Kidney (tissue), 14 donors: ENCODE measurements around the gene PLA2G2C. TPM values are rescaled to one million over a fixed set of nuclear protein-coding genes. Genes with fewer than 3 reads are reported as not detected.

Experiments used
- DNase-seq, 5 donors: peaks; one replicate each; pipeline ENCODE4 v3.0.0-alpha.2; 2013 to 2020
- FAIRE-seq: peaks from 2 replicates; lab custom pipeline; 2012; peaks lifted over from hg19 to GRCh38; lab: Jason Lieb, UNC
- H3K27ac ChIP-seq, 2 donors: one replicate each; pipeline ENCODE4 v1.7.0; 2013; ENCODE audit warnings: low read depth in 2 of 2, low read length in 2 of 2, inconsistent platforms in 1 of 2
- H3K27me3 ChIP-seq: one replicate; pipeline ENCODE4 v1.7.1; 2013; ENCODE audit warnings: low read length, inconsistent platforms; ENCODE audit not compliant: control insufficient read depth, insufficient read depth
- H3K36me3 ChIP-seq, 3 donors: one replicate each; pipeline versions ENCODE4 v1.7.0 to v1.7.1; 2013; ENCODE audit warnings: low read length in 3 of 3, control low read depth in 1 of 3, inconsistent platforms in 1 of 3; ENCODE audit not compliant: insufficient read depth in 3 of 3, control insufficient read depth in 2 of 3
- H3K4me1 ChIP-seq, 3 donors: one replicate each; pipeline versions ENCODE4 v1.7.0 to v1.7.1; 2013; ENCODE audit warnings: low read length in 3 of 3, inconsistent platforms in 1 of 3, low read depth in 1 of 3; ENCODE audit not compliant: control insufficient read depth in 2 of 3, insufficient read depth in 2 of 3
- H3K4me3 ChIP-seq, 3 donors: one replicate each; pipeline versions ENCODE4 v1.7.0 to v1.8.1; 2013; ENCODE audit warnings: low read length in 3 of 3, control low read depth in 1 of 3, inconsistent platforms in 1 of 3
- H3K9ac ChIP-seq, 3 donors: one replicate each; pipeline versions ENCODE4 v1.7.0 to v1.7.1; 2013; ENCODE audit warnings: low read length in 3 of 3, control low read depth in 1 of 3, inconsistent platforms in 1 of 3
- H3K9me3 ChIP-seq, 3 donors: one replicate each; pipeline versions ENCODE4 v1.7.0 to v1.7.1; 2013; ENCODE audit warnings: low read length in 3 of 3, control low read depth in 1 of 3, inconsistent platforms in 1 of 3; ENCODE audit not compliant: control insufficient read depth in 2 of 3, insufficient read depth in 1 of 3
- intact Hi-C: fragments of 100-400 bp; cut with DNase I; formaldehyde crosslinking; loops from one replicate; pipeline ENCODE4 v1.11.1; 2022
- polyA plus RNA-seq: library from polyadenylated mRNA; stranded (reverse); fragments of 350-450 nt; fragmentation: Illumina TruSeq; extraction: RNeasy Lipid Tissue Mini Kit (QIAGEN cat#74804); gene quantifications from one replicate; pipeline ENCODE4 v1.2.3, GENCODE V29; 2014; ENCODE audit warnings: low read depth, low replicate concordance; ENCODE audit not compliant: insufficient read depth
- total RNA-seq: library from RNA; stranded (reverse); fragmentation: NEBNext Ultra II Directional; extraction: Animal tissue kit (Norgen Biotek cat#: 25700); gene quantifications from one replicate; pipeline ENCODE4 v1.2.1, GENCODE V29; 2021
- TF ChIP-seq, protein P1 (sequence below): IDR thresholded peaks from 3 replicates; pipeline ENCODE4 v1.5.1; 2012; ENCODE audit warnings: mild to moderate bottlenecking, moderate library complexity, borderline replicate concordance; ENCODE audit not compliant: insufficient read depth; ENCODE audit errors: extremely low read depth
- donor health status: control.
- donor health status: control.
- donor health status: control.
- donor health status: control.
- donor health status: control.
- donor health status: DM: yes; HTN: yes; CAD: no.
- donor health status: Normal renal cell carcinoma (clear cell type).

PLA2G2C gene
- total and polyA plus RNA-seq, 2 donors from 2014 or later, result 0.31 TPM; not detected in 1

DNA sequence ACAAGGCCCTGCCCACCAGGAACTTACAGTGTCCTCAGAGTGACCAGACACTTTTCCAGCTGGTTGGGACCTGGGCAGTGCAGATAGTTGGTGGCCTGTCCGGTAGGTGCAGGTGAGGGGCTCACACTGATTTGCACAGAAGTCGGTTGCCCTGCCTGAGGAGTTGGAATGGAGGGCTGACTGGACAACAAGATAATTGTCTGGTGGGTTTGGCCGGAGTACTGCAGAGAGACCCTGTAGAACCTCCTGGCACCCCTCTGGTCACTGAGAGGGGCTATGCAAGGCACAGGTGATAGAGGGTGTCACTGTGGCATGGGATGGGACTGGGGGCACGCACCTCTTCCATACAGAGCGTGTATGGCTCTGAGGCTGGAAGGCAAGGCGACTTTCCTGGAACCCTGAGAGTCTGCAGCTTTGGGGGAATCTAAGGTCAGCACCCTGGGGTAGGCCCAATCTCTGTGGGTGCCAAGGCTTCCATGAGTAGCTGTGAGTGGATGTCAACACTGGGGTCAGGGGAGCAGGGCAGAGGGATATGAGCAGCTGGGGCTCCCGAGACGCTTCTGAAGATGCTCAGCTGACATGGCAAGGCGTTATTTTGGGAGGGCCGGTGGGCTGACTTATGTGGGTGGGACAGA lies 59.4 kb downstream of the PLA2G2C start:
- intact Hi-C loops, result no loop called here
- H3K27me3 ChIP-seq, result no peaks in the 10 kb centered on the region
- H3K9me3 ChIP-seq, result peaks cover 0 to 5% (median 0%) of the 10 kb centered on the region in 3 donors
- H3K4me3 ChIP-seq, result no peak overlapping the region
- H3K27ac ChIP-seq, result no peak overlapping the region
- H3K36me3 ChIP-seq, result no peaks in the 10 kb centered on the region
- DNase-seq, result no peak
- no peak for FAIRE-seq
- no peaks in the 10 kb centered on the region for H3K4me1 ChIP-seq
- TF ChIP-seq, protein P1, sequence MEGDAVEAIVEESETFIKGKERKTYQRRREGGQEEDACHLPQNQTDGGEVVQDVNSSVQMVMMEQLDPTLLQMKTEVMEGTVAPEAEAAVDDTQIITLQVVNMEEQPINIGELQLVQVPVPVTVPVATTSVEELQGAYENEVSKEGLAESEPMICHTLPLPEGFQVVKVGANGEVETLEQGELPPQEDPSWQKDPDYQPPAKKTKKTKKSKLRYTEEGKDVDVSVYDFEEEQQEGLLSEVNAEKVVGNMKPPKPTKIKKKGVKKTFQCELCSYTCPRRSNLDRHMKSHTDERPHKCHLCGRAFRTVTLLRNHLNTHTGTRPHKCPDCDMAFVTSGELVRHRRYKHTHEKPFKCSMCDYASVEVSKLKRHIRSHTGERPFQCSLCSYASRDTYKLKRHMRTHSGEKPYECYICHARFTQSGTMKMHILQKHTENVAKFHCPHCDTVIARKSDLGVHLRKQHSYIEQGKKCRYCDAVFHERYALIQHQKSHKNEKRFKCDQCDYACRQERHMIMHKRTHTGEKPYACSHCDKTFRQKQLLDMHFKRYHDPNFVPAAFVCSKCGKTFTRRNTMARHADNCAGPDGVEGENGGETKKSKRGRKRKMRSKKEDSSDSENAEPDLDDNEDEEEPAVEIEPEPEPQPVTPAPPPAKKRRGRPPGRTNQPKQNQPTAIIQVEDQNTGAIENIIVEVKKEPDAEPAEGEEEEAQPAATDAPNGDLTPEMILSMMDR, result no peak
- no peak overlapping the region for H3K9ac ChIP-seq

DNA sequence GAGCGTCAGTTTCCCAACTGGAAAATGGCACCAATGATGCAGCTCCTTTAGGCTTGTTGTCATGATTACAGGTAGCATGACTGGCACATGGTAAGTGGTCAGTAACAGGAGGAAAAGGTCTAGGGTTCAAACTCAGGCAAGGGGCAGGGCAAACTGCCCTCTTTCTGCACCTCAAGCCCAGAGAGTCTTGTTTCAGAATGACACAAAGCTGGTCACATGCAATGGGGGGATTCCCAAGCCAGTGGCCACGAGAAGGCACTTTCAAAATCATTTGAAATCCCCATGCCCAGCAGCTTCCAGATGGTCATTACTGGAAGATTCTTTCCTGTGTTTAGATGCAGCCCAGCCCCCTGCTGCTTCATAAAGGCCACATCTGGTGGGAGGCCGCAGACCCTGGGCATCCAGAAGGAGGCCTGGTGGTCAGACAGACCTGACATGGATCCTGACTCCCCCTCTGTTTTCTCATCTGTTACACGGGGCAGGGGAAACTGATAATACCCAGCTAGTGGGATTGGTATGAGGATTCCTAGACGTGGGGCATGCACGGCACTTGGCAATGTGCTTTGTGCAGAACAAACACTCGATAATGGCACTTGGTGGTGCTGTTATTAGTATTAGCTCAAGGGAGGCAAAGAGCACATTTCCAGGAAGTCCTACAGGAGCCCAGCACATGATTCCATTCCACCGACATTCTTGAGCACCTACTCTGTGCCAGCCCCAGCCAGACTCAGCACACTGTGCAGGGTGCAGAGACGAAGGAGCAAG lies 60.1 kb downstream of the PLA2G2C start:
- Histone ChIP-seq H3K27me3 (no peaks in the 10 kb centered on the region), H3K4me1 (no peaks in the 10 kb centered on the region), H3K9me3 (peaks cover 0 to 5% (median 0%) of the 10 kb centered on the region in 3 donors), H3K9ac (no peak overlapping the region), H3K36me3 (no peaks in the 10 kb centered on the region), H3K27ac (no peak overlapping the region), H3K4me3 (no peak overlapping the region)
- FAIRE-seq (no peak), DNase-seq (no peak)
- TF ChIP-seq, protein P1, result no peak
- intact Hi-C loops, result no loop called here

DNA sequence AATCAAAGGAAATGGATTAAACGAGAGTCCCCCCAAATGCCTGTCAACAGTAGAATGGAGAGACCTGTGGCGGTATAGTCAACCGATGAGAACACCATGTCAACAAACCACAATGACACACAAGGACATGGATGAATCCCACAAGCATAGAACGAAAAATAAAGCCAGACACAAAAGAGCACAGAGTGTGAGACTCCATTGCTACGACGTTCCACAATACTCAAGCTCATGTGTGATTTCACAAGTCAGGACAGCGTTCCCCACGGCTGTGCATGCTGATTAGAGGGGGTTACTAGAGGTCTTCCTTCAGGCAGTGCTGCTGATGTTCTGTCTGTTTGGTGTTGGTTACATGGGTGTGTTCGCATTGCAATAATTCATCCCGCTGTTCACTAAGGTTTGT lies 61.2 kb downstream of the PLA2G2C start:
- intact Hi-C loops, result no loop called here
- TF ChIP-seq, protein P1, result no peak
- FAIRE-seq (no peak), DNase-seq (no peak)
- H3K9ac ChIP-seq, result no peak overlapping the region
- no peaks in the 10 kb centered on the region for H3K27me3 ChIP-seq
- H3K36me3 ChIP-seq, result no peaks in the 10 kb centered on the region
- no peak overlapping the region for H3K27ac ChIP-seq
- H3K4me3 ChIP-seq, result no peak overlapping the region
- H3K4me1 ChIP-seq, result no peaks in the 10 kb centered on the region
- H3K9me3 ChIP-seq, result peaks cover 0 to 5% (median 0%) of the 10 kb centered on the region in 3 donors
